GM12874 (cell line): Measurements from ENCODE around the gene TNNT2.

Experiments
- TF ChIP-seq, protein P1 (sequence below): IDR thresholded peaks from 2 replicates; pipeline ENCODE4 v1.5.1; 2011; ENCODE audit warnings: low read depth, mild to moderate bottlenecking, control low read depth, low read length, moderate library complexity; ENCODE audit not compliant: insufficient read depth

The TNNT2 gene

DNA sequence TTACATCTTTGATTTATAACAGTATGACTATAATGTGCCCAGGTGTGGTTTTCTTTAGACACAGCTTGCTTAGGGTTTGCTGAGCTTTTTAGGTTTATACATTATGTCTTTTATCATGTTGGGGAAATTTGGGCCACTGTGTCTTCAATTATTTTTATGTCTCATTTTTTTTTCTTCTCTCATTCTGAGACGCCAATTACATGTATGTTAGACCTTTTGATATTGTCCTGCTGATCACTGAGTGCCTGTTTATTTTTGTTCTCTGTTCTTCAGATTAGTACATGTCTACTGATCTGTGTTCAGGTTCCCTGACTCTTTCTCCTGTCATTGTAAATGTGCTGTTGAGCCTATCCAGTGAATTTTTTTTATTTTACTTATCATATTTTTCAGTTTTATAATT lies 36.1 kb downstream of the TNNT2 start:
- TF ChIP-seq, protein P1, sequence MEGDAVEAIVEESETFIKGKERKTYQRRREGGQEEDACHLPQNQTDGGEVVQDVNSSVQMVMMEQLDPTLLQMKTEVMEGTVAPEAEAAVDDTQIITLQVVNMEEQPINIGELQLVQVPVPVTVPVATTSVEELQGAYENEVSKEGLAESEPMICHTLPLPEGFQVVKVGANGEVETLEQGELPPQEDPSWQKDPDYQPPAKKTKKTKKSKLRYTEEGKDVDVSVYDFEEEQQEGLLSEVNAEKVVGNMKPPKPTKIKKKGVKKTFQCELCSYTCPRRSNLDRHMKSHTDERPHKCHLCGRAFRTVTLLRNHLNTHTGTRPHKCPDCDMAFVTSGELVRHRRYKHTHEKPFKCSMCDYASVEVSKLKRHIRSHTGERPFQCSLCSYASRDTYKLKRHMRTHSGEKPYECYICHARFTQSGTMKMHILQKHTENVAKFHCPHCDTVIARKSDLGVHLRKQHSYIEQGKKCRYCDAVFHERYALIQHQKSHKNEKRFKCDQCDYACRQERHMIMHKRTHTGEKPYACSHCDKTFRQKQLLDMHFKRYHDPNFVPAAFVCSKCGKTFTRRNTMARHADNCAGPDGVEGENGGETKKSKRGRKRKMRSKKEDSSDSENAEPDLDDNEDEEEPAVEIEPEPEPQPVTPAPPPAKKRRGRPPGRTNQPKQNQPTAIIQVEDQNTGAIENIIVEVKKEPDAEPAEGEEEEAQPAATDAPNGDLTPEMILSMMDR, result no peak

DNA sequence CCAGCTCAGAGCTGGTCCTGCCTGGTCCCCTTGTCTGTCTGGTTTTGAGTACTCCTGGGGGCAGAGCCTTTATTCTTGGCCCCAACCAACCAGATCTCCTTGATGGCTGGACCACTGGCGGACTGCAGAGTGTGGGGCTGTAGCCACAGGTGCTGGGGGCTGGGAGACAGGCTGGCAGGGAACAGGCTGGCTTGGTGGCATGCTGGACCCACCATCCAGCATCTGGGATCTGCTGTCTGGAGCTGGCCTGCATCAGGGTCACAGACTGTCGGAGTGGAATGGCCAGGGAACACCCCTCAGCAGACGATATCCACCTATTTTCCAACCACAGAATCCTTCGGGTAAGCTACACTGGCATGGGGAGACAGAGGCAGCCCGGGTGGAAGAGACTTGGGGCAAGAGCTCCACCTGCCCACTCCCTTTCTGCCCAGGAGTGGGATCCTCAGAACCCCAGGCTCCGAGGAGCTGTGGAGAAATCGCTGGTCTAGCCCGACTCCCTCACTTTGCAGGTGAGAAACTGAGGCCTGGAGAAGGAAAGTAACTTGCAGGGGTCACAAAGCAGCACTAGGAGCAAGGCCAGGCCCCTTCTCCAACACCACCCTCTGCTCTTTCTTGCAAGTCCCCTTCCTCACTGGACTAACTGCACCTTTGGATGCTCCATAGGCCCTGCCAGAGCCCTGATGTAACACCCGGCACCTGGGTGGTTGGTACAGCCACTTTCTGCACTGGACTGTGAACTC lies 40.6 kb downstream of the TNNT2 start:
- TF ChIP-seq, protein P1, result no peak

DNA sequence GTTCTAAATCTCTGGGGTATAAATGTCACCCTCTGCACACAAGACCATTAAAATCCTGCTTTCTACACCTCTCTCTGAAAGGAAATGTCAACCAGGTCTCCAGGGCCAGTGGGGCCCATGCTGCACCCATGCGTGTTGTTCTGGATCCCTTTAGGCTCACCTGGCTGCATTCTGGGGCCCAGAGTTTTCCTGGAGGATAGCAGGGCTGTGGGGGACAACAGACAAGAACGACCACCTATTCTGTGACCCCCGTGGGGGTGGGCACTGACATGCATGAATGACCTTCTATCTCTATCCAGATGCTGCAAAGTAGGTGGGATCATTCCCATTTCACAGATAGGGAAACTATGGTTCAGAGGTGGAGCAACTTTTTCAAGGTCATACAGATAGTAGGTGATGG lies 41.6 kb downstream of the TNNT2 start:
- TF ChIP-seq, protein P1, result no peak

DNA sequence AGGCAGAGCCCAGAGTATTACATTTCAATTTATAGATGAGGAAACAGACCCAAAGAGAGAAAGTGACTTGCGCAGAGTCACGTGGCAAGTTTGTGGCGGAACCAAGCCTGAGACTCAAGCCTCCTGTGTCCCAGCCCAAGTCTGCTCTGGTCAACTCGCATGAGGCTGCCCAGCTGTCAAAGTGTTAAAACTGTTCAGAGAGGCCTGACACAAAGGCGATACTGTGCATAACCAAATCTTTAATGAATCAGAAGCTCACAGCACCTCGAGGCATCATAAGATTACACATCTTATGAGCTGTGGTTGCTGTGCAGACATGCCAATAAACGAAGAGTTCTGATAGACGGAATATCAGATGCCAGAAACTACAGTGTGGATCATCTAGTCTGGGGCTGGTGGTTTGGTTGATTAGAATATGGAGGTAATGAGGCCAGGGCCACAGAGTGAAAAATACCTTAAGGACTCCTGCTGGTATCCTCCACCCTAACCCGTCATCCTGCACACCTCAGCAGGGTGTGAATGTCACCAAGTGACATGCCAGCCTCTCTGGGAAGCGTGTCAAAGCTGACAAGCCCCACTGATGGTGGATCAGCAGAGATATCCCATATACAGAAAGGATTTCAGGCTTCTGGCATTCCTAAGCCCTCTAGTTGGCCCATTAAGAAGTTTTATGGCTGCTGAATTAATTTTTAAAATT lies 42.2 kb downstream of the TNNT2 start:
- TF ChIP-seq, protein P1, result no peak

DNA sequence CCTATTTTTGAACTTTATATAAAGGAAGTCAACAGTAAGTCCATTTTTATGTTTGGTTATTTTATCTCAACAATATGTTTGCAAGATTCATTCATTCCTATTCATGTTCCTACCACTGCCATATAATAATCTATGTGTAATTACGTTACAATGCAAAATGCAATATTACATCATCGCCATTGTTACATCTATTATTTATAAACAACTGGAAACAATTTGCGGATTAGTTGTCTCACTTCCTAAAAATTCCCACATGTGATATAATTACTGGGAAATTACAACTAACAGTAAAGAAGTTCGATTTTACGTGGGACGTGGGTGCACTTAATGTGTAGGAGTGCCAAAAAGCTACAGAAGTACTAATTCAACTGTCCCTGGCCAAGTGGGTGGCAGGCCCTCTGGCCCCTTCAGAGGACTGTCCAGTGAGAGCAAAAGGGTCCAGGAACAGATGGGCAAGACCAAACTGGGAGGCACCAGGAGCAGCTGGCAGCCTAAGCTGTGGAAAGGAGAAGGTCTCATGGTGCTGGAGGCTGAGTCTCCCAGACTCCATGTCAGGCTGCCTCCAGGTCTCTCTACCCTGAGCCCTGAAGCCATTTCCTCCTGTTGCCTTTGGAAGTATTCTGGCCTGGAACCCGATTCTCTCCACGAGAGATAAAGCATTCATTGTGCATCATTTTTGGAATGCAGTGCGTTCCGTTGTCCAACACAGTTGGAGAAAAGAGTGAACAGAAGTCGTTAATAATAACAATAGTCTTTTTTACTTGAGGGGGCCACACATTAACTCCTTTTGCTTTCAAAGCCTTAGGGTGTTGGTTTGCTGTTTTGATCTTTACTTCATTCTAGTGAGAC lies 42.9 kb downstream of the TNNT2 start:
- TF ChIP-seq, protein P1, result no peak

DNA sequence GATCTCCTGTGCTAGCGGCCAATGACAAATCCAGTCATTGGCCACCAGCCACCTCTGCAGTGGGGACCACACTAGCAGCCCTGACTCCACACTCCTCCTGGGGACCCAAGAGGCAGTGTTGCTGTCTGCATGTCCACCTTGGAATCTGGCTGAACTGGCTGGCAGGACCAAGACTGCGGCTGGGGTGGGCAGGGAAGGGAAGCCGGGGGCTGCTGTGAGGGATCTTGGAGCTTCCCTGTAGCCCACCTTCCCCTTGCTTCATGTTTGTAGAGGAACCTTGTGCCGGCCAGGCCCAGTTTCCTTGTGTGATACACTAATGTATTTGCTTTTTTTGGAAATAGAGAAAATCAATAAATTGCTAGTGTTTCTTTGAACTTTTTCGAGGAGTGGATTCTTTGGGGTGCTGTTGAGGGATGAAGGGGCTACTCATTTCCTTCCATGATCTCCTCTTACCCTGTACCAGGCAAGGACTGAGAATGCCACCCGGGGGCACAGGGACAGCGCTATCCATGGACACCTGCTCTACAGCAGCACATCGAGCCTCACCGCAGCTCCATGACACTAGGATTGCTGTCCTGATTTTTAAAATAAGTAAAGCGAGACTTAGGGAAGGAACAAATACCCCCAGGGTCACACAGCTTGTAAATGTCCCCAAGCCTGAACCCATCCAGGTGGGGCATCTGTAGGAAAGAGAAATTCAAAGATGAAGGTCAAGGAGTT lies 44.7 kb downstream of the TNNT2 start:
- TF ChIP-seq, protein P1, result no peak

DNA sequence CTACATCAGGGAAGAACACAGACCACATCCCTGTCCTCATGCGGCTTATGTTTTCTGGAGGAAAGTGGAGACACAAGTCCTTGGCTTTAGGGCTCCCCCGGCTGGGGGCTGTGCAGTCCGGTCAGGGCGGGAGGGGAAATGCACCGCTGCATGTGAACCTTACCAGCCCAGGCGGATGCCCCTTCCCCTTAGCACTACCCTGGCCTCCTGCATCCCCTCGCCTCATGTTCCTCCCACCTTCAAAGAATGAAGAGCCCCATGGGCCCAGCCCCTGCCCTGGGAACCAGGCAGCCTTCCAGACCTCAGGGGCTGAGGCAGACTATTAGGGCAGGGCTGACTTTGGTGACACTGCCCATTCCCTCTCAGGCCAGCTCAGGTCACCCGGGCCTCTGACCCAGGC lies 45.5 kb downstream of the TNNT2 start:
- TF ChIP-seq, protein P1, result no peak
